ENCODE data around the gene HBP1. TPM values are rescaled to one million over a fixed set of nuclear protein-coding genes. Genes with fewer than 3 reads are reported as not detected.

The HBP1 gene
- total RNA-seq, 2 experiments from 2014 or later, result 9.3 to 18.1 TPM

DNA sequence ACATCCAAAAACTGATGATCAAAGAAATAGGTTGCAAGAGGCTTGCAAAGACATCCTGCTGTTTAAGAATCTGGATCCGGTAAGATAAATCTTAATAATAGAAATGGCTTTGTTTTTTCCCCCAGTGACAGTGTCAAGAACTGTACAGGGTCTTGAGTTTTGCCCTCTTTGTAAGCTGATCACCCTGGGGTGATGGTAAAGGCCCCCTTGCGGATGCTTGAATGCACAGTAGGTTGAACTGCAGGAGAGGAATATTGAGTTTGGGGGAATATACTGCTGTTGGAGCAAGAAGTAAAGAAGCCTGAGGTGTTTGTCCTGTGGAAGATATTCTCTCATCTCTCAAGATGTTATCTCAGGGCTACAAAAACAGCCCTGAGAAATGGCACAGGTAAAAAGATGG, 40.6 kb upstream of the HBP1 start:
- Histone ChIP-seq H3K4me3 (ENCODE audit: low read depth, low read length, poor library complexity, severe bottlenecking) (no peak overlapping the region), H3K4me2 (ENCODE audit: low read length) (no peak overlapping the region), H2AFZ (ENCODE audit: low read length) (no peak overlapping the region), H4K20me1 (ENCODE audit: insufficient read depth, low read length) (no peaks in the 10 kb centered on the region), H3K79me2 (ENCODE audit: insufficient read depth, low read depth, low read length) (peaks cover 47% of the 10 kb centered on the region), H3K4me1 (ENCODE audit: insufficient read depth, low read length, poor library complexity, severe bottlenecking) (peaks cover 49% of the 10 kb centered on the region), H3K27ac (ENCODE audit: low read depth, low read length, poor library complexity, severe bottlenecking) (peak overlapping the region; percentile 3), H3K9me2 (ENCODE audit: insufficient read depth, low read length) (no peaks in the 10 kb centered on the region), H3K9me3 (ENCODE audit: low read length) (no peaks in the 10 kb centered on the region), H3K36me3 (ENCODE audit: insufficient read depth, low read length) (peaks cover 74% of the 10 kb centered on the region)
- POLR2A ChIA-PET, result interaction anchor here (0.6 to 1.4 kb wide), 3 partner anchors 79 to 460 kb away, joined by 3 read pairs; no protein-coding TSS in a partner anchor
- DNase-seq (ENCODE audit: low spot score), result peak; percentile 39
- TF ChIP-seq, protein P1, sequence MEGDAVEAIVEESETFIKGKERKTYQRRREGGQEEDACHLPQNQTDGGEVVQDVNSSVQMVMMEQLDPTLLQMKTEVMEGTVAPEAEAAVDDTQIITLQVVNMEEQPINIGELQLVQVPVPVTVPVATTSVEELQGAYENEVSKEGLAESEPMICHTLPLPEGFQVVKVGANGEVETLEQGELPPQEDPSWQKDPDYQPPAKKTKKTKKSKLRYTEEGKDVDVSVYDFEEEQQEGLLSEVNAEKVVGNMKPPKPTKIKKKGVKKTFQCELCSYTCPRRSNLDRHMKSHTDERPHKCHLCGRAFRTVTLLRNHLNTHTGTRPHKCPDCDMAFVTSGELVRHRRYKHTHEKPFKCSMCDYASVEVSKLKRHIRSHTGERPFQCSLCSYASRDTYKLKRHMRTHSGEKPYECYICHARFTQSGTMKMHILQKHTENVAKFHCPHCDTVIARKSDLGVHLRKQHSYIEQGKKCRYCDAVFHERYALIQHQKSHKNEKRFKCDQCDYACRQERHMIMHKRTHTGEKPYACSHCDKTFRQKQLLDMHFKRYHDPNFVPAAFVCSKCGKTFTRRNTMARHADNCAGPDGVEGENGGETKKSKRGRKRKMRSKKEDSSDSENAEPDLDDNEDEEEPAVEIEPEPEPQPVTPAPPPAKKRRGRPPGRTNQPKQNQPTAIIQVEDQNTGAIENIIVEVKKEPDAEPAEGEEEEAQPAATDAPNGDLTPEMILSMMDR (conservative IDR thresholded peaks at IDR 0.05; ENCODE audit: low read length), result peak; percentile 69
- no peak for TF ChIP-seq EZH2phosphoT487 (IDR thresholded peaks at IDR 0.05; ENCODE audit: borderline replicate concordance, low read depth, low read length)
- BruUV-seq (replicated peaks), result no TSS peak
- CTCF ChIA-PET (ENCODE audit: unreplicated experiment), result no interaction called here
- intact Hi-C loops (cut with micrococcal nuclease; ENCODE audit: unreplicated experiment), result no loop called here

DNA sequence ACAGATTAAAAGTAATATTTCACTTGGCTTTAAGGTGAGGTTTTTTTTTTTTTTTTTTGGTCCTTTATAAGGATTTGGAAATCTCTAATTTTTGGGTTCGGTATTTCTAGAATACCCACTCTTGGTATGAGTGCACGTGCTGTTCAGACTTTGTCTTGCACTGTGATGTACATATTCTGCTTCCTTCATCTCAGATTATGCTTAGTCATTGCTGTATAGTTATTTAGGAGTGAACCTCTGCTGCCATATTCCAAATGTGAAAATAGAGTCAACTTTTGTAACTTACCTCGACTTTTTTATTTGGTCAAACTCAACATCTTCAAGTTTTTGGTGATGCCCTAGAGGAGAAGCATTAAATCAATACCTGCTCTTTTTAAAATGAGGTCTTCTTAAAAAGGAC, 40.1 kb upstream of the HBP1 start:
- Histone ChIP-seq H3K27ac (ENCODE audit: low read depth, low read length, poor library complexity, severe bottlenecking) (no peak overlapping the region), H3K4me1 (ENCODE audit: insufficient read depth, low read length, poor library complexity, severe bottlenecking) (peaks cover 49% of the 10 kb centered on the region), H3K36me3 (ENCODE audit: insufficient read depth, low read length) (peaks cover 74% of the 10 kb centered on the region), H3K9me3 (ENCODE audit: low read length) (no peaks in the 10 kb centered on the region), H3K4me2 (ENCODE audit: low read length) (no peak overlapping the region), H2AFZ (ENCODE audit: low read length) (no peak overlapping the region), H3K79me2 (ENCODE audit: insufficient read depth, low read depth, low read length) (peaks cover 44% of the 10 kb centered on the region), H4K20me1 (ENCODE audit: insufficient read depth, low read length) (no peaks in the 10 kb centered on the region), H3K4me3 (ENCODE audit: low read depth, low read length, poor library complexity, severe bottlenecking) (no peak overlapping the region), H3K9me2 (ENCODE audit: insufficient read depth, low read length) (no peaks in the 10 kb centered on the region)
- intact Hi-C loops (cut with micrococcal nuclease; ENCODE audit: unreplicated experiment), result no loop called here
- ChIA-PET POLR2A (interaction anchor here (1.4 kb wide), 1 partner anchor 79 kb away, joined by 3 read pairs; no protein-coding TSS in a partner anchor), CTCF (ENCODE audit: unreplicated experiment) (no interaction called here)
- TF ChIP-seq, protein P1 (conservative IDR thresholded peaks at IDR 0.05; ENCODE audit: low read length), result no peak
- no peak for DNase-seq (ENCODE audit: low spot score)
- BruUV-seq (replicated peaks), result no TSS peak

DNA sequence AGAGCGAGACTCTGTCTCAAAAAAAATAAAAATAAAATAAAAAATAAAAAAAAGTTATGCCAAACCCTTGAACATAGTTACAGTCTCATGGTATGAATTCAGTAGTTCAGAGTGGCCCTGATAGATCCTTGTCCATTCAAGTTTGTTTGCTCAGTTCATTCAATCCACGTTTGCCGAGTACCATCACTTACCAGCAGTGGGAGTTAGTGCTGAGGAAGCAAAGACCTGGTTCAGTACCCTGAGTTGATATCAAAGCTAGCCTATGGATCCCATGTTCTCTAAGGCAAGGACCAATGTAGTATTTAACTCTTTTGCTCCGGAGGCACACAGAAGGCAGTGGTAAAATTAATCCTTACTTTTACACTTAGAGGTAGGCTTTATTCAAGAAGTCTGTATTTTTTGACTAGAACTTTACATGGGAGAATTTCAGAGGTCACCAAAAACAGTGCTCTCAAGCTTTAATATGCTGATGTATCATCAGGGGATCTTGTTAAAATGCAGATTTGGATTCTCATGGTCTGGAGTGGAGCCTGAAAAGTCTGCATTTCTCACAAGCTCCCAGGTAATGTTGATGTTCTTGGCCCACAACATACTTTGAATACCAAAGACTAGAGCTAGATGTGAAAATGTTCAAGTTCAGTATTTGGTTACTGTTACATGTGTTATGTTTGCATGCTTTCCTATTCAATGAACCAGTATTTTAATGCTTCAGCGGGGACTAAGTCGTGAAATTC, 38.1 kb upstream of the HBP1 start:
- no peak for DNase-seq (ENCODE audit: low spot score)
- ChIA-PET POLR2A (interaction anchor here (0.5 to 3.3 kb wide), 8 partner anchors 8 to 282 kb away, joined by 3 to 19 read pairs (median 4); no protein-coding TSS in a partner anchor), CTCF (ENCODE audit: unreplicated experiment) (no interaction called here)
- peaks cover 27% of the 10 kb centered on the region; the same call in 1 of the 2 replicates for H3K79me2 ChIP-seq (ENCODE audit: insufficient read depth, low read depth, low read length)
- H3K9me2 ChIP-seq (ENCODE audit: insufficient read depth, low read length), result no peaks in the 10 kb centered on the region
- no TSS peak for BruUV-seq (replicated peaks)
- peaks cover 85% of the 10 kb centered on the region for H3K36me3 ChIP-seq (ENCODE audit: insufficient read depth, low read length)
- H3K9me3 ChIP-seq (ENCODE audit: low read length), result peaks cover 7% of the 10 kb centered on the region; the same call in 1 of the 2 replicates
- no peak overlapping the region for H3K27ac ChIP-seq (ENCODE audit: low read depth, low read length, poor library complexity, severe bottlenecking)
- no peaks in the 10 kb centered on the region for H4K20me1 ChIP-seq (ENCODE audit: insufficient read depth, low read length)
- intact Hi-C loops (cut with micrococcal nuclease; ENCODE audit: unreplicated experiment), result no loop called here
- peaks cover 30% of the 10 kb centered on the region for H3K4me1 ChIP-seq (ENCODE audit: insufficient read depth, low read length, poor library complexity, severe bottlenecking)
- TF ChIP-seq, protein P1 (conservative IDR thresholded peaks at IDR 0.05; ENCODE audit: low read length), result 0 out of 2 replicates have a peak, but pooled peaks have one; percentile 23
- no peak for TF ChIP-seq EZH2phosphoT487 (IDR thresholded peaks at IDR 0.05; ENCODE audit: borderline replicate concordance, low read depth, low read length)
- no peak overlapping the region for H2AFZ ChIP-seq (ENCODE audit: low read length)
- H3K4me2 ChIP-seq (ENCODE audit: low read length), result no peak overlapping the region
- H3K4me3 ChIP-seq (ENCODE audit: low read depth, low read length, poor library complexity, severe bottlenecking), result no peak overlapping the region

All from OCI-LY7 (cell line).